IPS-15b (cell line): ENCODE data around the gene CCHCR1.

Source experiments
- H3K27me3 ChIP-seq: one replicate; pipeline ENCODE4 v1.6.1; 2013; ENCODE audit warnings: low read length; ENCODE audit not compliant: control insufficient read depth, insufficient read depth
- H3K36me3 ChIP-seq: one replicate; pipeline ENCODE4 v1.6.1; 2013; ENCODE audit warnings: low read length; ENCODE audit not compliant: control insufficient read depth, insufficient read depth
- H3K4me1 ChIP-seq: one replicate; pipeline ENCODE4 v1.6.1; 2013; ENCODE audit warnings: mild to moderate bottlenecking, low read length; ENCODE audit not compliant: control insufficient read depth, insufficient read depth
- H3K4me3 ChIP-seq: one replicate; pipeline ENCODE4 v1.5.1; 2013; ENCODE audit warnings: low read depth, low read length
- H3K9ac ChIP-seq: one replicate; pipeline ENCODE4 v1.6.1; 2013; ENCODE audit warnings: low read depth, mild to moderate bottlenecking, low read length
- H3K9me3 ChIP-seq: one replicate; pipeline ENCODE4 v1.6.1; 2013; ENCODE audit warnings: mild to moderate bottlenecking, low read length; ENCODE audit not compliant: control insufficient read depth, insufficient read depth

Gene CCHCR1

DNA sequence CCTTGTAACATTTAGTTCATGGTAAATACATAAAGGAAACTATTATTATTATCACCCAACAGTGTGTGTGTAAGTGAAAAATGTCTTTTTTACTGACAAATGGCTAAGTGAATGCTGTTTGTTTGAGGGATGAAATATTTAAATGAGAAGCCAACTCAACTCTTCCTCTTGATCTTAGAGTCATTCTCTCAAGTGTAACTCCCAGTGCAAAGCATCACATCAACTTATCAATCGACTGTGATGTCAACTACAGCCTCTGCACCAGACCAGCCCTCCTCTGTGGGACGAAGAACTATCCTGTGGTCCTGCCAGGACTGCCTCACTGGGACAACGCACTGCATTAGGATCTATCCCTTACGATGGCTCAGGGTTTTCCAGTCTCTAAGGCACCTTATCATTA, 50.5 kb downstream of the CCHCR1 start:
- Histone ChIP-seq H3K36me3 (no peaks in the 10 kb centered on the region), H3K4me3 (no peak overlapping the region), H3K27me3 (peaks cover 10% of the 10 kb centered on the region), H3K4me1 (peaks cover 4% of the 10 kb centered on the region), H3K9me3 (no peaks in the 10 kb centered on the region), H3K9ac (no peak overlapping the region)

DNA sequence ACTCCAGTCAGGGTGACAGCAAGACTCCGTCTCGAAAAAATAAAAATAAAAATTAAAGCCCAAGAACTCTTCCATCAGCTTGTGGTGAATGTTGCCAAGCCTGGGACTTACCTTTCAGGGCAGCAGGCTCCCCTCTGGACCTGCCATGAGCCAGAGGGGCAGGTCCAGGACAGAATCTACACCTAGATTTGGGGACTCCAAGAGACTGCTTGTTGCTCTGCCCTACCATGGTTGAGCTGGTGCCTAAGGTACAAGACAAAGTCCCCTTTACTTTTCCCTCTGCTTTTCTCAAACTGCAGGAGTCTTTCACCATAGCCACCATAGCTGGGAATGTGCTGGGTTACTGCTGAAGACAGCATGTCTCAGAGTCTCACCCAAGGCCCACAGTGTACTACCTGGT, 54.5 kb downstream of the CCHCR1 start:
- no peaks in the 10 kb centered on the region for H3K4me1 ChIP-seq
- H3K27me3 ChIP-seq, result no peaks in the 10 kb centered on the region
- no peaks in the 10 kb centered on the region for H3K9me3 ChIP-seq
- no peaks in the 10 kb centered on the region for H3K36me3 ChIP-seq
- H3K9ac ChIP-seq, result no peak overlapping the region
- no peak overlapping the region for H3K4me3 ChIP-seq

- no peaks in the 10 kb centered on the region for H3K9me3 ChIP-seq
- no peaks in the 10 kb centered on the region for H3K27me3 ChIP-seq
- H3K9ac ChIP-seq, result no peak overlapping the region
- no peaks in the 10 kb centered on the region for H3K36me3 ChIP-seq
- no peaks in the 10 kb centered on the region for H3K4me1 ChIP-seq
- no peak overlapping the region for H3K4me3 ChIP-seq
These were observed 59.1 kb downstream of the CCHCR1 start for GRCh38 chr6:31098449-31098938.

- no peaks in the 10 kb centered on the region for H3K27me3 ChIP-seq
- H3K36me3 ChIP-seq, result no peaks in the 10 kb centered on the region
- H3K4me3 ChIP-seq, result no peak overlapping the region
- no peaks in the 10 kb centered on the region for H3K4me1 ChIP-seq
- no peak overlapping the region for H3K9ac ChIP-seq
- H3K9me3 ChIP-seq, result no peaks in the 10 kb centered on the region
These were observed 60.9 kb downstream of the CCHCR1 start for GRCh38 chr6:31096656-31097055.

GRCh38 chr6:31096215-31096614, 61.4 kb downstream of the CCHCR1 start:
- Histone ChIP-seq H3K9ac (no peak overlapping the region), H3K27me3 (no peaks in the 10 kb centered on the region), H3K4me3 (no peak overlapping the region), H3K36me3 (no peaks in the 10 kb centered on the region), H3K4me1 (no peaks in the 10 kb centered on the region), H3K9me3 (no peaks in the 10 kb centered on the region)

DNA sequence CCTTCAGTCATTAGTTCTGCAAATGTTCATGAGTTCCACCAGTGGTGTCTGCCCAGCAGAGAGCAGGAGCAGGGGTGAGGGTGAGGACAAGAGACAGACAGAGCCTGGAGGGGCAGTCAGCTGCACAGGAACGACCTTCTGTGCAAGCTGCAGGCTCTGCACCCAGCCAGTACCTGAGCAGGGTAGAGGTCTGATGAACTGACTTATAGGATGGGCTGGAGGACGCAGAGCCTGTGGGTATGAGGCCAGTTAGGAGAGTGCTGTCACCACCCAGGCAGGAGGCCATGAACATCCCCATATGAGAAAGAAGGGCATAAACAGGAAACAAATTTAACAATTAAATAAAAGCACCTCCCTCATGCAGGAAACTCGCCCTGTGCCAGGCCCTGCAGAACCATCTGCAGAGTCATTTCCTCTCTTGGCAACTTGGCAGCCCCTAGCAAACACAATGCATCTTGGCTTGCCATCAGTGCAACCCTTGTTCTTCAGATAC, 63.2 kb downstream of the CCHCR1 start:
- Histone ChIP-seq H3K27me3 (no peaks in the 10 kb centered on the region), H3K4me1 (no peaks in the 10 kb centered on the region), H3K4me3 (no peak overlapping the region), H3K9ac (no peak overlapping the region), H3K36me3 (no peaks in the 10 kb centered on the region), H3K9me3 (no peaks in the 10 kb centered on the region)

DNA sequence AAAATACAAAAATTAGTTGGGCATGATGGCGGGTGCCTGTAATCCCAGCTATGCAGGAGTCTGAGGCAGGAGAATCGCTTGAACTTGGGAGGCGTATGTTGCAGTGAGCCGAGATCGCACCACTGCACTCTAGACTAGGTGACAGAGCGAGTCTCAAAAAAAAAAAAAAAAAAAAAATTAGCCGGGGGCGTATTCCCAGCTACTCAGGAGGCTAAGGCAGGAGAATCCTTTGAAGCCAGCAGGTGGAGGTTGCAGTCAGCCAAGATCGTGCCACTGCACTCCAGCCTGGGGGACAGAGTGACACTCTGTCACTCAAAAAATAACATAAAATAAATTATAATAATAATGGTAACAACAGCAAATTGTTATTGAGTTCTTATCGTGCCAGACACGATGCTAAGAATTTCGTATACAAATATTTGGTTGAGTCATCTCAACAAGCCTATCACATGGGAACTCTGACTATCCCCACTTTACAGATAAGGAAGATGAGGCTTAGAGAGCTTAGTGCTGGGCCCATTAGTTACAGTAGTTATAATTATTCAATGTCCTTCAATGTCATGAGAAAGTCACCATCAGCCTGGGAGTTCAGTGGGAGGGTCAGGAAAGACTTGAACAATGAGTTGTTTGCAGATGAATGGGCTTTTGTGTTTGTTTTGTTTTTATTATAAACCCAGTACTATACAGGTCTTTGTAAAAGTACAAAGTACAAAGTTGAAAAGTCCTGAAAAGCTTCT, 64.7 kb downstream of the CCHCR1 start:
- no peaks in the 10 kb centered on the region for H3K9me3 ChIP-seq
- no peak overlapping the region for H3K4me3 ChIP-seq
- H3K27me3 ChIP-seq, result no peaks in the 10 kb centered on the region
- no peaks in the 10 kb centered on the region for H3K36me3 ChIP-seq
- H3K4me1 ChIP-seq, result no peaks in the 10 kb centered on the region
- H3K9ac ChIP-seq, result no peak overlapping the region
